GM23248 (cell line): ENCODE results near the gene LSMEM2.

ENCODE experiments used
- EZH2 ChIP-seq: fragments of 200-600 bp; sonication (generic); IDR thresholded peaks from 2 replicates; pipeline ENCODE4 v1.6.1; 2018; ENCODE audit warnings: antibody characterized with exemption, mild to moderate bottlenecking; ENCODE audit not compliant: insufficient read depth, poor library complexity, severe bottlenecking
- EZH2phosphoT487 ChIP-seq: fragments of 200-600 bp; sonication (generic); IDR thresholded peaks from 2 replicates; pipeline ENCODE4 v1.6.1; 2018; ENCODE audit warnings: antibody characterized with exemption, moderate library complexity, mild to moderate bottlenecking, low read depth; ENCODE audit not compliant: insufficient read depth

- TF ChIP-seq EZH2, result no peak
- no peak for TF ChIP-seq EZH2phosphoT487
These were observed 39.7 kb downstream of the LSMEM2 start for GRCh38 chr3:50318615-50319014.
